ENCODE measurements around the gene CHKB.

The CHKB gene

GRCh38 chr22:50595189-50595588 lies 12.5 kb upstream of the CHKB start:
- POLR2A ChIA-PET: no interaction called here
- no peak overlapping the region for H3K4me3 ChIP-seq (ENCODE audit: control insufficient read depth in 1 of 7, extremely low read depth in 1 of 7, insufficient read depth in 4 of 7, low read depth in 2 of 7, low read length in 6 of 7)
- no peaks in the 10 kb centered on the region for H3K9me3 ChIP-seq (ENCODE audit: control extremely low read depth in 1 of 5, control insufficient read depth in 4 of 5, insufficient read depth in 2 of 5, low read depth in 1 of 5, low read length in 4 of 5)
- peaks cover 0 to 2% (median 0%) of the 10 kb centered on the region in 4 experiments for H3K36me3 ChIP-seq (ENCODE audit: control insufficient read depth in 4 of 4, insufficient read depth in 4 of 4, low read length in 3 of 4)
- WGBS (ENCODE audit: insufficient coverage): 93% methylated on average over 2 of the region's 3 CpGs
- H3K27me3 ChIP-seq (replicated peaks in 2 of 5; ENCODE audit: control insufficient read depth in 4 of 5, insufficient read depth in 5 of 5, low read length in 4 of 5): peaks cover 0 to 21% (median 8%) of the 10 kb centered on the region in 5 experiments
- no peak overlapping the region for H3K27ac ChIP-seq (ENCODE audit: insufficient read depth in 1 of 2, low read depth in 1 of 2, low read length in 2 of 2, poor library complexity in 1 of 2, severe bottlenecking in 2 of 2)
- H3K4me1 ChIP-seq (ENCODE audit: control extremely low read depth in 1 of 4, control insufficient read depth in 4 of 4, insufficient read depth in 4 of 4, low read length in 3 of 4): peaks cover 0 to 4% (median 0%) of the 10 kb centered on the region in 4 experiments
- no peak for DNase-seq
- CTCF ChIA-PET: no interaction called here

GRCh38 chr22:50587407-50587806 lies 4.8 kb upstream of the CHKB start:
- Histone ChIP-seq H3K4me1 (ENCODE audit: control extremely low read depth in 1 of 4, control insufficient read depth in 4 of 4, insufficient read depth in 4 of 4, low read length in 3 of 4) (peaks cover 0 to 14% (median 9%) of the 10 kb centered on the region in 4 experiments), H3K27me3 (replicated peaks in 2 of 5; ENCODE audit: control insufficient read depth in 4 of 5, insufficient read depth in 5 of 5, low read length in 4 of 5) (no peaks in the 10 kb centered on the region), H3K27ac (ENCODE audit: insufficient read depth in 1 of 2, low read depth in 1 of 2, low read length in 2 of 2, poor library complexity in 1 of 2, severe bottlenecking in 2 of 2) (no peak overlapping the region), H3K4me3 (ENCODE audit: control insufficient read depth in 1 of 7, extremely low read depth in 1 of 7, insufficient read depth in 4 of 7, low read depth in 2 of 7, low read length in 6 of 7) (no peak overlapping the region), H3K9me3 (ENCODE audit: control extremely low read depth in 1 of 5, control insufficient read depth in 4 of 5, insufficient read depth in 2 of 5, low read depth in 1 of 5, low read length in 4 of 5) (no peaks in the 10 kb centered on the region), H3K36me3 (ENCODE audit: control insufficient read depth in 4 of 4, insufficient read depth in 4 of 4, low read length in 3 of 4) (no peaks in the 10 kb centered on the region)
- POLR2A ChIA-PET: no interaction called here
- CTCF ChIA-PET: interaction anchor here (0.9 to 1.5 kb wide), 3 partner anchors 12 to 33 kb away, joined by 3 to 5 read pairs (median 4); no protein-coding TSS in a partner anchor
- 98% methylated on average over 5 of the region's 5 CpGs for WGBS (ENCODE audit: insufficient coverage)
- no peak for DNase-seq

GRCh38 chr22:50586416-50586815 lies 3.8 kb upstream of the CHKB start:
- no peak for DNase-seq
- Histone ChIP-seq H3K4me3 (ENCODE audit: control insufficient read depth in 1 of 7, extremely low read depth in 1 of 7, insufficient read depth in 4 of 7, low read depth in 2 of 7, low read length in 6 of 7) (no peak overlapping the region), H3K9me3 (ENCODE audit: control extremely low read depth in 1 of 5, control insufficient read depth in 4 of 5, insufficient read depth in 2 of 5, low read depth in 1 of 5, low read length in 4 of 5) (no peaks in the 10 kb centered on the region), H3K27me3 (replicated peaks in 2 of 5; ENCODE audit: control insufficient read depth in 4 of 5, insufficient read depth in 5 of 5, low read length in 4 of 5) (no peaks in the 10 kb centered on the region), H3K4me1 (ENCODE audit: control extremely low read depth in 1 of 4, control insufficient read depth in 4 of 4, insufficient read depth in 4 of 4, low read length in 3 of 4) (peaks cover 0 to 22% (median 16%) of the 10 kb centered on the region in 4 experiments), H3K36me3 (ENCODE audit: control insufficient read depth in 4 of 4, insufficient read depth in 4 of 4, low read length in 3 of 4) (peaks cover 0 to under 1% (median 0%) of the 10 kb centered on the region in 4 experiments), H3K27ac (ENCODE audit: insufficient read depth in 1 of 2, low read depth in 1 of 2, low read length in 2 of 2, poor library complexity in 1 of 2, severe bottlenecking in 2 of 2) (no peak overlapping the region)
- ChIA-PET POLR2A (no interaction called here), CTCF (interaction anchor here (0.9 to 1.5 kb wide), 3 partner anchors 11 to 34 kb away, joined by 3 to 5 read pairs (median 4); no protein-coding TSS in a partner anchor)
- WGBS (ENCODE audit: insufficient coverage): 93% methylated on average over 3 of the region's 5 CpGs

GRCh38 chr22:50585781-50586180 lies 3.1 kb upstream of the CHKB start:
- ChIA-PET CTCF (no interaction called here), POLR2A (no interaction called here)
- H3K36me3 ChIP-seq (ENCODE audit: control insufficient read depth in 4 of 4, insufficient read depth in 4 of 4, low read length in 3 of 4): peaks cover 0 to 5% (median 5%) of the 10 kb centered on the region in 4 experiments
- no peak overlapping the region for H3K27ac ChIP-seq (ENCODE audit: insufficient read depth in 1 of 2, low read depth in 1 of 2, low read length in 2 of 2, poor library complexity in 1 of 2, severe bottlenecking in 2 of 2)
- H3K4me1 ChIP-seq (ENCODE audit: control extremely low read depth in 1 of 4, control insufficient read depth in 4 of 4, insufficient read depth in 4 of 4, low read length in 3 of 4): peaks cover 0 to 25% (median 19%) of the 10 kb centered on the region in 4 experiments
- WGBS (ENCODE audit: insufficient coverage): 88% methylated on average over 8 of the region's 8 CpGs
- DNase-seq: no peak
- no peak overlapping the region for H3K4me3 ChIP-seq (ENCODE audit: control insufficient read depth in 1 of 7, extremely low read depth in 1 of 7, insufficient read depth in 4 of 7, low read depth in 2 of 7, low read length in 6 of 7)
- no peaks in the 10 kb centered on the region for H3K27me3 ChIP-seq (replicated peaks in 2 of 5; ENCODE audit: control insufficient read depth in 4 of 5, insufficient read depth in 5 of 5, low read length in 4 of 5)
- no peaks in the 10 kb centered on the region for H3K9me3 ChIP-seq (ENCODE audit: control extremely low read depth in 1 of 5, control insufficient read depth in 4 of 5, insufficient read depth in 2 of 5, low read depth in 1 of 5, low read length in 4 of 5)

GRCh38 chr22:50585238-50585637 lies 2.6 kb upstream of the CHKB start:
- Histone ChIP-seq H3K36me3 (ENCODE audit: control insufficient read depth in 4 of 4, insufficient read depth in 4 of 4, low read length in 3 of 4) (peaks cover 0 to 8% (median 7%) of the 10 kb centered on the region in 4 experiments), H3K9me3 (ENCODE audit: control extremely low read depth in 1 of 5, control insufficient read depth in 4 of 5, insufficient read depth in 2 of 5, low read depth in 1 of 5, low read length in 4 of 5) (no peaks in the 10 kb centered on the region), H3K4me3 (ENCODE audit: control insufficient read depth in 1 of 7, extremely low read depth in 1 of 7, insufficient read depth in 4 of 7, low read depth in 2 of 7, low read length in 6 of 7) (no peak overlapping the region), H3K27me3 (replicated peaks in 2 of 5; ENCODE audit: control insufficient read depth in 4 of 5, insufficient read depth in 5 of 5, low read length in 4 of 5) (no peaks in the 10 kb centered on the region), H3K4me1 (ENCODE audit: control extremely low read depth in 1 of 4, control insufficient read depth in 4 of 4, insufficient read depth in 4 of 4, low read length in 3 of 4) (peaks cover 0 to 25% (median 19%) of the 10 kb centered on the region in 4 experiments), H3K27ac (ENCODE audit: insufficient read depth in 1 of 2, low read depth in 1 of 2, low read length in 2 of 2, poor library complexity in 1 of 2, severe bottlenecking in 2 of 2) (no peak overlapping the region)
- DNase-seq: no peak
- 96% methylated on average over 3 of the region's 3 CpGs for WGBS (ENCODE audit: insufficient coverage)
- POLR2A ChIA-PET: no interaction called here
- CTCF ChIA-PET: no interaction called here

GRCh38 chr22:50584106-50585096 lies 1.8 kb upstream of the CHKB start:
- peaks cover 0 to 25% (median 19%) of the 10 kb centered on the region in 4 experiments for H3K4me1 ChIP-seq (ENCODE audit: control extremely low read depth in 1 of 4, control insufficient read depth in 4 of 4, insufficient read depth in 4 of 4, low read length in 3 of 4)
- no peaks in the 10 kb centered on the region for H3K27me3 ChIP-seq (replicated peaks in 2 of 5; ENCODE audit: control insufficient read depth in 4 of 5, insufficient read depth in 5 of 5, low read length in 4 of 5)
- no peaks in the 10 kb centered on the region for H3K9me3 ChIP-seq (ENCODE audit: control extremely low read depth in 1 of 5, control insufficient read depth in 4 of 5, insufficient read depth in 2 of 5, low read depth in 1 of 5, low read length in 4 of 5)
- no peak overlapping the region for H3K27ac ChIP-seq (ENCODE audit: insufficient read depth in 1 of 2, low read depth in 1 of 2, low read length in 2 of 2, poor library complexity in 1 of 2, severe bottlenecking in 2 of 2)
- 97% methylated on average over 22 of the region's 23 CpGs for WGBS (ENCODE audit: insufficient coverage)
- H3K36me3 ChIP-seq (ENCODE audit: control insufficient read depth in 4 of 4, insufficient read depth in 4 of 4, low read length in 3 of 4): peaks cover 0 to 16% (median 13%) of the 10 kb centered on the region in 4 experiments
- POLR2A ChIA-PET: no interaction called here
- H3K4me3 ChIP-seq (ENCODE audit: control insufficient read depth in 1 of 7, extremely low read depth in 1 of 7, insufficient read depth in 4 of 7, low read depth in 2 of 7, low read length in 6 of 7): no peak overlapping the region
- DNase-seq: no peak
- CTCF ChIA-PET: no interaction called here

Measured in common myeloid progenitor, CD34-positive (primary cell).